ENCODE results near the gene SLTM.
"Not testable (repeated sequence)": the region's sequence is repeated elsewhere in the genome, so short reads cannot be mapped to it uniquely, and the experiment has no call there.

SLTM gene

GRCh38 chr15:58926823-58927222 lies 6.7 kb downstream of the SLTM start:
- DNase-seq (ENCODE audit: low spot score): no peak

DNA sequence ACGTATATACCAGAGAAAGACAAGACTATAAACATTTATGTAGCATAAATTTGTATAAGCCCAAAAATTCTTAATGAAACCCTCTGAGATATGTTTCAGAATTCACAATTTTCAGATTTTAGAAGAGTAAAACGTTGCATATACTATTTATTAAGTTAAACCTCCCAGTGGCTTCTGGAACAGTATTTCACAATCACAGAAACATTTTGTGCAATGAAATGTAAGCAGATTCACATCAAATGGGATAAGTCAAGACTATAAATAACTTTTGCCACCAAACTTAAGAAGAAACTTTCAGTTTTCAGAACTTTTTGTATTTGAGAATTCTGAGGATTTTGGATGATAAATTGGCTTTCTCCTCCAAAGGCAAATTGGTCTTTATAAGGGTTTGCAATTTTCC lies 9.2 kb downstream of the SLTM start:
- DNase-seq (ENCODE audit: low spot score): no peak

- DNase-seq (ENCODE audit: low spot score): no peak
Measured at GRCh38 chr15:58923696-58924300, 9.7 kb downstream of the SLTM start.

DNA sequence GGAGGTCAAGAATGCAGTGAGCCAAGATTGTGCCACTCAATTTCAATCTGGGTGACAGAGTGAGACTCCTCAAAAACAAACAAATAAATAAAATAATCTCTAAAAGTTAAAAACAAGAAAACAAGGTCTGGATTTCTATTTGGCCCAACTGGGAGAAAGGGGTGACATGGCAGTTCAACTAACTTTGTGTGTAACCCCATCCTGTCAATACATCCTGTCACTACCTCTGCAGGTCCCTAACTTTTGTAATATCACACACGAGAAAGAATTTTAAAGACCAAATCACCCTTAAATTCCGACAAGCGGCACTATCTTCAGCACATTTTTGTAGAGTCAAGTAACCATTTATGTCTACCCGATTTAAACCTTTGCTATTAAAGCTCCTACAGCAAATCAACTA lies 10.2 kb downstream of the SLTM start:
- DNase-seq (ENCODE audit: low spot score): no peak

DNA sequence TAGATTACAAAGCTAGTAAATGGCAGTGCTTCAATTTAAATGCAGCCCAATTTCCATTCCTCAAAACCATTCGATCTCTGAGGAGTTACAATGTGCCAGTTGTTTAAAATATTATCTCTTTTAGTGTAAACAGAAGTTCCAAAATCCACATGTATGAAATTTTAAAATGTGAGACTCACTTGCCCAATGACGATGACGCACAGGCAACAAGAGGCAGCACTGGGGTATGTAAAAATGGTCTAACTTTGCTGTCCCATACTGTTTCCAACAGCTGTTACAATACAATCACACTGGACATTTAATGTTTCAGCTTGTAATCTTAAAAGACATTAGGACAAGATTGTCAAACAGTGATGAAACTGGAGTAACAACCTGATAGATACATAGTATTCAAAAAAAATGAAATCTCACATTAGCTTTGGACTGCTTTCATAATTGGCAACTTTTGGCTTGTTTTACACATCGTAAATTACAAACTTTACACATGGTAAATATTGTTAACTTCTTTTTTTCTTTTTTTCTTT lies 12.2 kb downstream of the SLTM start:
- no peak for DNase-seq (ENCODE audit: low spot score)

DNA sequence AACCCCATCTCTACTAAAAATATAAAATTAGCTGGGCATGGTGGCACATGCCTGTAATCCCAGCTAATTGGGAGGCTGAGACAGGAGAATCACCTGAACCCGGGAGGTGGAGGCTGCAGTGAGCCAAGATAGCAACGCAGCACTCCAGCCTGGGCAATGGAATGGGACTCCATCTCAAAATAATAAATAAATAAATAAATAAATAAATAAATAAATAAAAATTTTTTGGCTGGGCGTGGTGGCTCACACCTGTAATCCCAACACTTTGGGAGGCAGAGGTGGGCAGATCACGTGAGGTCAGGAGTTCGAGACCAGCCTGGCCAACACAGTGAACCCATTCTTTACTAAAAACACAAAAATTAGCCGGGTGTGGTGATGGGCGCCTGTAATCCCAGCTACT lies 13.0 kb downstream of the SLTM start:
- not testable (repeated sequence) for DNase-seq (ENCODE audit: low spot score)

DNA sequence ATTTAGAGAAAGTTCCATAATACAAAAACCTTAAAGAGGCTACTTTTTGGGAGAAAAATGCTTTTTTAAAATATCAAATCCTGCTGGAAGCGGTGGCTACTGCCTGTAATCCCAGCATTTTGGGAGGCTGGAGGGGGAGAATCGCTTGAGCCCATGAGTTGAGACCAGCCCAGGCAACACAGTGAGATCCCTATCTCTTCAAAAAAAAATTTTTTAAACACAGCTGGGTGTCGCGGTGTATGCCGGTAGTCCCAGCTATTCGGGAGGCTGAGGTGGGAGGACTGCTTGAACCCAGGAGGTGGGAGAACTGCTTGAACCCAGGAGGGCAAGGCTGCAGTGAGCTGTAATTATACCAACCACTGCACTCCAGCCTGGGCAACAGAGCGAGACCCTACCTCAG lies 14.2 kb downstream of the SLTM start:
- DNase-seq (ENCODE audit: low spot score): no peak

GRCh38 chr15:58918239-58918638 lies 15.2 kb downstream of the SLTM start:
- no peak for DNase-seq (ENCODE audit: low spot score)

DNA sequence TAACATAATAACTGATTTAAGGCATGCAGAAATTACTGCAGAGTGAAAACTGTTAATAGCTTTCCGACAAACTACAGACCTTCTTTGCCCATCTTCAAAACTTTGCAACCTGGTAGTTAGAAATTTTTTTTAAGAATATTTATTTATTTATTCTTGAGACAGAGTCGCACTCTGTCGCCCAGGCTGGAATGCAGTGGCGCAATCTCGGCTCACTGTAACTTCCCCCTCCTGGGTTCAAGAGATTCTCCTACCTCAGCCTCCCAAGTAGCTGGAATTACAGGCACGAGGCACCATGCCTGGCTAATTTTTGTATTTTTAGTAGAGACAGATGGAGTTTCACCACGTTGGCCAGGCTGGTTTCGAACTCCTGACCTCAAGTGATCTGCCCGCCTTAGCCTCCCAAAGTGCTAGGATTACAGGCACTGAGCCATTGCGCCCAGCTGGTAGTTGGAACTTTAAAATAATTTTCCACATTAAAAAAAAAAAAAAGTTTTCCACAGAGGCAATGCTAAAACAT lies 15.8 kb downstream of the SLTM start:
- DNase-seq (ENCODE audit: low spot score): not testable (repeated sequence)

DNA sequence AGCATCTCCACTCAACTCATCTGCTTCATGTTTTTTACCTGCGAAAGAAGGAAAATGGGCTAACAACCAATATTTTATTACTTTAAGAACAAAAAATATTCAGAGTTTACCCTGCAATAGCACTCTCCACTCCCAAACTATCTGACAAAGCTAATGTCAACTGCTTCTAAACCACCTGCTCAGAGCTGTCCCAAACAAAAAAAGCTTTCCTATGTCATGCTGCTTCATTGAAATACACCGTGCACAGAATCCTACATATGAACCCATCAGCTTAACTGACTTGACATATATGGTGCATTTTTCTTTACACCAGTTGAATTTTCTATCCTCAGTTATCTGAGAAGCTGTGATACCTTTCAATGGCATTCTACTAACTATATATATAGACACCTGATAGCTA lies 16.5 kb downstream of the SLTM start:
- DNase-seq (ENCODE audit: low spot score): no peak

DNA sequence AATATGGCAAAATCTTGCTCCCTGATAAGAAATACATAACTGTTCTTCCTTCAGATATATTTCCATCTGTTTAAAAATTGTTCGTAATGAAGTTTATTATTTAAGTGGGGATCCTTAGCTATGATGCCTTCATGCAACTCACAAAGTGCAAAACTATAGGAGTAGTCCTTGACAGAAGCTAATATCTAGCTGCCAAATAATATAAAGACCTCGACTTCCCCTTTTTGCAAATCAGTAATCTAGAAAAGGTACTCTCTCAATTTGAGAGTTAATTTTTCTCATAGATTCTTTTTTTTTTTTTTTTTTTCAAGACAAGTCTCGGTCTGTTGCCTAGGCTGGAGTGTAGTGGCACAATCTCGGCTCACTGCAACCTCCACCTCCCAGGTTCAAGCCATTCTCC lies 23.0 kb downstream of the SLTM start:
- DNase-seq (ENCODE audit: low spot score): no peak

DNA sequence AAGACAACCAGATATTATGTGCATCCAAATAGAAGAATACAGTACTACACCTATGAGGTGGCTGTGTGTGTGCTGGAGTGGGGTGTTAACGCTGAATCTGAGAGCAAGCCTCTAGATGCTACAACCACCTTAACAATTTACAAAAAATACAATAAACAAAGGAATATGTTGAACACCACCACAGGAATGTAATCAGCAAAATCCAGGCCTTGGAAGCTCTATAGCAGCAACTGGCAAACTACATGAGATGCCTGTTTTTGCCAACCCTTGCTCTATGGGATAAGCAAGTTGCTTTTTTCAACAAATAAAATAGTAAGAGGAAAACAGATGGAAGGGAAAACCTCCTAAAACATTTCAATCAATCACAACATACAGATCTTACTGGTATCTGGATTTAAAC lies 23.9 kb downstream of the SLTM start:
- DNase-seq (ENCODE audit: low spot score): no peak

DNA sequence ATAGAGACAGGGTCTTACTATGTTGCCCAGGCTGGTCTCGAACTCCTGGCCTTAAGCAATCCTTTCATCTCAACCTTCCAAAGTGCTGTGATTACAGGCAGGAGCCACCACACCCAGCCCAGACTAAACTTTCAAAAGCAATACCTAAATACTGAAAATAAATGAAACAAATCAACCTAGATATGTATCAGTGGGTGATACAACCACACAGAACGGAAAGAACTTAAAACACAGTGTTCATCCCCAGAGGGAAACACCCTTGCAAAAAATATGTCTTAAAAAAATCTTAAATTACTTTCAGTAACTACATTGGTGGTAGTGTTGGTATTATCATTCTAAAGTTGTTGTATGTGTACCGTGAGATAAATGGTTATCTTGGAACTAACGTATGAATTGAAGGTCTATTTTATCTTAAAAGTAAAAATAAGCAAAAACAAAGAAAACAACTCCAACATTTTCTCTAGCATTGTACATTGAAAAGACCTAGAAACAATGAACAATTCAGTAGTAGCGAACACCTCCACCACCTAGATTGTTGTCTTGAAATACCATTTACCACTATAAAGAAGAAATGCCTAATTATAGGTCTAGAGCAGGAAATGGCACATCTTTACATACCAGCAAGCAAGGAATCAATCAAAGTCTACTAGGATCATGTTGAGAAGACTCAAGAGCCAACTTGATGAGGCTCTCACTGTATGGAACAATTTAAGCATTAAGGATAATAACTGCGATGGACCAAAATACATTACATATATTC lies 24.7 kb downstream of the SLTM start:
- DNase-seq (ENCODE audit: low spot score): no peak

DNA sequence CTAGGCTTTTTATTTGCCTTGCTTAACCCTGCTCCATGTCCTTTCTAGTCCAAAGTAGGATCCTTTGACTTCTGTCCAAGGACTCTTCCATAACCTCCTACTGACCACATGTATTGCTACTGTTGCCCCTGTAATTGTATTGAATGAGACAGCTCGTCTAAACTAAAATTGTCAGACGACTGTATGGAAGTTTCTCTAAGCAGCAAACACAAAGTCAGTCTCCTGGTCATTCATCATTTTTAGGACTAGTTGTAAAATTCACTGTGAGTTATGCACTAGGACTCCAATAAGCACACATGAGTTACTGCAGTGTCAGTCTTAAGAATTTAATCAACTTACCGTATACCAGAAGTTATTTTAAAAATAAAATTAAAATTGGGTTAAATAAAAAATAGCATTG lies 32.8 kb downstream of the SLTM start:
- no peak for DNase-seq (ENCODE audit: low spot score)

GRCh38 chr15:58898150-58898680 lies 35.3 kb downstream of the SLTM start:
- no peak for DNase-seq (ENCODE audit: low spot score)

DNA sequence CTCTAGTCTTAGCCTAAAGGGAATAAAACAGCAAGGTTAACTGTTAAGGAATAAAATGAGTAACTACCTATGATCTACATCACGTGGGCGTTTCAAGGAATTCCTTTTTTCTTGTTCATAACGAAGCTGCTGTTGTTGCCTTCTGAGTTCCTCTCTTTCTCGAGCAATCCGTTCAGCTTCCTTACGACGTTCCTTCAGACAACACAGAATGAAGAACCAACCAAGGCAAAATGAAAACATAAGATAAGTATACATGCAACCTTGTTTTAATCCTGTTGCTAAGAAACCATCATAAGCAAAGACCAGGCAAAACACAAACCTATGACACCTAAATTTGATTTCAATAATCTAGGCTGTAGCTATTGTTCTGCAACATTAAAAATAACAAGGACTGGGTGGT lies 44.1 kb downstream of the SLTM start:
- no peak for DNase-seq (ENCODE audit: low spot score)

- no peak for DNase-seq (ENCODE audit: low spot score)
Measured at GRCh38 chr15:58886921-58887320, 46.6 kb downstream of the SLTM start.

DNA sequence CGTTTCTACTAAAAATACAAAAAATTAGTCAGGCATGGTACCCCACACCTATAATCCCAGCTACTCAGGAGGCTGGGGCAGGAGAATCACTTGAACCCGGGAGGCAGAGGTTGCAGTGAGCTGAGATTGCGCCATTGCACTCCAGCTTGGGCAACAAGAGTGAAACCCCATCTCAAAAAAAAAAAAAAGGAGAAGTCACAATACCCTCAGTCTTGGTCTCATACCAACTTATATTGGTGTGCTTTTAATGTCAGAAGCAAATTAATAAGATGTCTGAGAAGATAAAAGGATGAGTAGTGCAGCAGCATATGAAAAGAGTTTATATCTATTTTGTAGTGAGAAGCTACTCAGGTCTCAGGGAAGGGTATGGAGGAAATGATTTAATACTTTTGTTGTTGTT lies 49.6 kb downstream of the SLTM start:
- not testable (repeated sequence) for DNase-seq (ENCODE audit: low spot score)

DNA sequence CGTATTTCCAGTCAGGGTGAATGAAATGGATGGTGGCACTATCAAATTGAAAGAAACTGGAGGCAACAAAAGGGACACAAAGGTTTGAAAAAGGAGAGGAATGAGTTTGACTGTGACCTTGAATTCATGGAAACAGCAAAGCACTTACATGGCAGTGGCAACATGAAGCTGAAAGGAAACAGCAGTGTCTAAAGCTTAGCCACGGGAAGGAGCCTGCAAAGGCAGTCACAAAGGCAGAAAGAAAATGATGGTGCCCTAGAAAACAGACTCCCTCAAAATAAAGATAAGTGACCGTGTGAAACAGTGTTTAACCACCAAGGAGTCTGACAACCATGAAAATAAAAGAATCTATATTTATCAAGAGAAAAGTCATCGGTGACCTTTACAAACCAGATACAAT lies 51.2 kb downstream of the SLTM start:
- DNase-seq (ENCODE audit: low spot score): no peak

GRCh38 chr15:58880320-58880719 lies 53.2 kb downstream of the SLTM start:
- DNase-seq (ENCODE audit: low spot score): no peak

DNA sequence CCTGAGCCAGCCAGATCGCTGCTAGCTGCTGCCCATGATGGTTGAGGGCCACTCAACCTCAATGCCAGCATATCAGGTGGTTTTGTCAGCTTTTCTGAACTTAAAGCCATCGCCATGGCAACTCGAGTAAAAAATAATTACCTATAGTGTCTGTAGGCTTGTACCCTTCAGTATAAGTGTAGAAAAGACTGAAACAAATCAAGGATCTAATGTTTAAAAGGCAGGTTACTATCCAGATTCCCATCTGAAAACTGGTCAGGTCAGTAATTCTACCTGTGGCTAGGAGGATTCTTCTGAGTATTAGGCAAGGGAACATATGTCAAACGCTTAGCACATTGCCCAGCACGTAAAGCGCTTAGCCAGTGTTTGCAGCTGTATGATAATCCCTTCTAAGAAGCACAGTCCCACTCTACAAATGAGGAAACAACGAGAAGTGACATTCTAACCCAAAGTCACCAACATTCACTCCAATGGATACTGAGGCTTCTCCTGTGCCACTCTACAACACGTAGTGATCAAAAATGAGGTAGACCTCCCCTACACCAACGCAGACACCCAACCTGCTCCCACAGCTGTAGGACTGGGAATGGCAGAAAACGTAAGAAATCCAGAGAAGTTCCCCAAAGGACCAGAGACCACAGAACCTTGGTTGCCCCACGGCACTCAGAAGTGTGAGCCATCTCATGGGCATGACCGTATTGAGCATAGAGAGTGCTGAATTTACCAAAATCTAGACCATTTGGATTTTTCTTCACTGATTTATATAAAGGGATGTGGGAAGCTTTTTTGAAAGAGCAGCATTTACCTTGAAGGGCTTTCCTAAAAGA lies 55.3 kb downstream of the SLTM start:
- DNase-seq (ENCODE audit: low spot score): no peak

DNA sequence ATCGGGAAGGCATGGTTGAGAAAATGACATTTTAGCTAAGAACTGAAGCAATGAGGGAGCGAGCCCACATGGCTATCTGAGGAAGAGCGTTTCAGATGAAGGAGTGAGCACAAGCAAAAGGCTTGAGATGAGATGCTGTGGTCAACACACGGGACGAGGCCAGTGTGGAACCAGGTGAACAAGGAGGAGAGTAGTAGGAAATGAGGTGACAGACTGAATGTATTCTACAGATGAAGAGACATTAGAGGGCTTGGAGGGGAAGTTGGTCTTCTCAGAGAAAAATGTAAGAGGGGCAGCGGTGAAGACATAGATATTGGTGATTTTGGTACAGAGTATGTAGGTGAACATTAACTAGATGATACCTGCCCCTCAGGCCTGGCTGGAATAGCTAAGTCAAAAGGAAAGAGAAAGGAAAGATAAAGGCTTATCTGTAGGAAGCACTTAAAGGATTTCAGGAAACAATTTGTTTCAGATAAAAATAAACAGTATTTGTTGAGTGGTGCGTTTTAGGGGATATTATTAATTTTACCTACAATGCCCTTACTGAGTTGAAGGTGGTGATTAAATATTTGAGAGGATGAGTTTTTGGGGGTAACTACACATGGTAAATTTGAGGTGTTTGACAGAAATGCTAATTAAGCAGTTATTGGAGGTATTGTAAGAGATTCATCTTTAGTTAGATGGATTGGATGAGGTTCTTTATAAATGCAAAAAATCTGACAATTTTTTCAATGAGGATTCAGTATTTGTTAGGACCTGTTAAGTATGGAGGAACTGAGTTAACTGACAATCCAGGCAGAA lies 57.0 kb downstream of the SLTM start:
- no peak for DNase-seq (ENCODE audit: low spot score)

Data from HuH-7 (cell line).